DMS 273 (cell line): ENCODE data around the gene SYK.

Experiments
- DNase-seq: peaks from one replicate; lab custom pipeline; 2025; ENCODE audit not compliant: unreplicated experiment; lab: John Stamatoyannopoulos, UW

SYK gene

DNA sequence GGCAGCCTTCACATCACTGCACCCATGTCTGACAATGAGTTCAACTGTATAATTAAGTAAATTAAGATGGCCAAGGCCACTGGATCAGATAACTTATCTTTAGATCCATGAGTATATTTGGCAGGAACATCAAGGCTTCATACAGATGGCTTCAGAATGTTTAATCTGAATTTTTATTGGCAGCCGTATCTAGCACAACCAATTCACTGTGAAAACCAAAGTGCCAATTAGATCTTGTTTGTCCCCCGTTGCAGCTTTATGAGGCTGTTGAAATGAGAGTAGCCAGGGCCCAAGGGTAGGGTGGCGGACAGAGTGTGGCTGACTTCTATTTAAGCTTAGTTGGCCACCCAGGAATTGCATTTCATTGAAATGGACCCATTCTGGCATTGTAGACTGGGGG is 137.7 kb downstream of the SYK start:
- DNase-seq = no peak

DNA sequence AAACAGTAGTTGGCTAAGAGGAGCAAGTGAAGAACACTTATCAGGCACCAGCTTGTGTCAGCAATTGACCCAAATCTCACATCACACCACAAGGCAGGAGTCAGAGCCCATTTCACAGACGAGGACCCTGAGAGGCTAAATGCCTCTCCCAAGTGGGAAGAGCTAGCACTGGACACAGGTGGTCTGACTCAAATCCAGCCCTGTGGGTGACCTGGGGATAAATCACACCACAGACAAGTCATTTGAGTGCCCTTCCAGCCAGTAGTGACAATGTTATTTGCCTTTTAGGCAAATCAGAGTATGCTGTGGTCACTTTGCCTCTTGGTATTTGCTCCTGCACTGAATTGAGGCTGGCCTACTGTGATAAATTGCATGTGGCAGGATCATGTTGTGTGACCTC is 138.7 kb downstream of the SYK start:
- DNase-seq = no peak

DNA sequence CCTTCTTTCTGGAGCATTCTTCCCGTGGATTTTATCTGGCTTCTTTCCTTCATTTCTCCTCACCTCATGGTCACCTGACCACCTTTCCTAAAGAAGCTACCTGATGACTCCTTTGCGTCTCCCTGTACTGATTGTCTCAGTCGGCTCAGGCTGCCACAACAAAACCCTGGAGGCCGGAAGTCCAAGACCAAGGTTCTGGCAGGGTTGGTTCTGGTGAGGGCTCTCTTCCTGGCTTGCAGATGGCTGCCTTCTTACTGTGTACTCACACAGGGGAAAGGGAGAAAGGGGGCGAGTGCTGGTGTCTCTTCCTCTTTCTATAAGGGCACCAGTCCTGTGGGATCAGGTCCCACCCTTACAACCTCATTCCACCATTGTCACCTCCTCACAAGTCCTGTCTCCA is 140.0 kb downstream of the SYK start:
- DNase-seq = no peak

DNA sequence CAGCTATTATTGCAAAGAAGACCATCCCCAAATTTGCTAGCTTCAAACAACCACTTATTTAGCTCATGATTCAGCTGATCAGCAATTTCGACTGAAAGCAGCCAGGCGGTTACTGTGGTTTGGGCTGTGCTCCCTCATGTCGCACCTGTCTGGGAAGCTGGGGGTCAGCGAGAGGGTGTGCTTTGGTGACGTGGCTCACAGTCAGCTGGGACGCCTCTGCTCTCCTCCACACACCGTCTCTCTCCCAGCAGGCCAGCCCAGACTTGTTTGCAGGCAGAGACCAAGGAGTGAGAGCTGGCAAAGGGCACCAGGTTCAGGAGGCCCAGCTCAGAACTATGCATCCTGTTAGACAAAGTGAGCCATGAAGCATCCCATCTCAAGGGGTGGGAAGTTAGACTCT is 140.9 kb downstream of the SYK start:
- no peak for DNase-seq

GRCh38 chr9:90943341-90943740 is 141.7 kb downstream of the SYK start:
- no peak for DNase-seq

GRCh38 chr9:90945336-90945735 is 143.7 kb downstream of the SYK start:
- DNase-seq = no peak

- DNase-seq = no peak
Observed at GRCh38 chr9:90946982-90947381, 145.4 kb downstream of the SYK start.
